ENCODE measurements around the gene NMNAT2. TPM values are rescaled to one million over a fixed set of nuclear protein-coding genes. Genes with fewer than 3 reads are reported as not detected.
A peak's percentile ranks its signal among the peaks of the same experiment; 100 is the strongest.

The NMNAT2 gene
- total RNA-seq, 1 experiment from 2014 or later = 11.4 TPM

GRCh38 chr1:183272390-183272848 lies 145.8 kb downstream of the NMNAT2 start:
- Histone ChIP-seq H3K4me2 (ENCODE audit: insufficient read depth, insufficient read length, low read length) (no peak overlapping the region), H3K27ac (ENCODE audit: insufficient read length, low read depth, low read length) (no peak overlapping the region), H3K79me2 (ENCODE audit: insufficient read depth, low read length) (no peaks in the 10 kb centered on the region), H3T11ph (ENCODE audit: low read length) (no peak overlapping the region), H3K9me3 (ENCODE audit: control insufficient read depth, low read depth, low read length) (no peaks in the 10 kb centered on the region), H3K56ac (ENCODE audit: insufficient read length, low read depth, low read length) (no peak overlapping the region), H3K4ac (ENCODE audit: low read depth, low read length) (no peak overlapping the region), H3K18ac (ENCODE audit: insufficient read length, low read depth, low read length) (no peak overlapping the region), H2BK15ac (ENCODE audit: low read depth, low read length) (no peak overlapping the region), H3K27me3 (ENCODE audit: insufficient read depth, low read length) (no peaks in the 10 kb centered on the region), H3K79me1 (ENCODE audit: insufficient read depth, low read depth, low read length, poor library complexity, severe bottlenecking) (no peaks in the 10 kb centered on the region), H3K9ac (ENCODE audit: extremely low read depth, insufficient read length, low read length) (no peak overlapping the region), H4K91ac (ENCODE audit: insufficient read length, low read depth, low read length) (no peak overlapping the region), H4K5ac (ENCODE audit: insufficient read length, low read depth, low read length) (no peak overlapping the region), H2BK5ac (ENCODE audit: insufficient read length, low read length) (no peak overlapping the region), H3K23me2 (ENCODE audit: insufficient read length, low read depth, low read length, poor library complexity, severe bottlenecking) (no peaks in the 10 kb centered on the region), H2BK12ac (ENCODE audit: insufficient read length, low read depth, low read length) (no peak overlapping the region), H3K23ac (ENCODE audit: insufficient read length, low read depth, low read length) (no peak overlapping the region), H3K14ac (ENCODE audit: insufficient read depth, low read length) (no peak overlapping the region), H2BK20ac (ENCODE audit: low read depth, low read length, poor library complexity, severe bottlenecking) (no peak overlapping the region), H3K4me1 (ENCODE audit: insufficient read depth, low read length) (no peaks in the 10 kb centered on the region), H2AK5ac (ENCODE audit: insufficient read length, low read length) (no peak overlapping the region), H2BK120ac (ENCODE audit: low read depth, low read length, poor library complexity, severe bottlenecking) (no peak overlapping the region), H4K8ac (replicated peaks; ENCODE audit: insufficient read length, low read depth, low read length) (no peak overlapping the region), H2AFZ (ENCODE audit: low read length) (no peak overlapping the region), H4K20me1 (ENCODE audit: control insufficient read depth, insufficient read depth, insufficient read length) (no peaks in the 10 kb centered on the region)
- DNase-seq = no peak
- H3K4me1 Mint-ChIP-seq = peaks cover 10 to 11% of the 10 kb centered on the region in 2 experiments
- TF ChIP-seq CTCF (conservative IDR thresholded peaks at IDR 0.05) = no peak
- peak overlapping the region in 1 of 3 experiments; percentile 8; a peak in 1 of 7 replicates for H3K27ac Mint-ChIP-seq
- no peaks in the 10 kb centered on the region for H3K9me3 Mint-ChIP-seq
- H3K36me3 Mint-ChIP-seq (ENCODE audit: insufficient read depth in 1 of 3, low read depth in 3 of 3) = no peaks in the 10 kb centered on the region
- H3K4me3 Mint-ChIP-seq = no peak overlapping the region
- no CpG with 5 or more reads among the region's 4 CpGs for WGBS (ENCODE audit: extremely low coverage, insufficient read length, low lambda C conversion rate)
- no peaks in the 10 kb centered on the region; the same call in 1 of the 2 replicates for H3K27me3 Mint-ChIP-seq (ENCODE audit: low read depth)
